ENCODE results near the gene MS4A14.
"Not testable (repeated sequence)": the region's sequence is repeated elsewhere in the genome, so short reads cannot be mapped to it uniquely, and the experiment has no call there.

Gene MS4A14

DNA sequence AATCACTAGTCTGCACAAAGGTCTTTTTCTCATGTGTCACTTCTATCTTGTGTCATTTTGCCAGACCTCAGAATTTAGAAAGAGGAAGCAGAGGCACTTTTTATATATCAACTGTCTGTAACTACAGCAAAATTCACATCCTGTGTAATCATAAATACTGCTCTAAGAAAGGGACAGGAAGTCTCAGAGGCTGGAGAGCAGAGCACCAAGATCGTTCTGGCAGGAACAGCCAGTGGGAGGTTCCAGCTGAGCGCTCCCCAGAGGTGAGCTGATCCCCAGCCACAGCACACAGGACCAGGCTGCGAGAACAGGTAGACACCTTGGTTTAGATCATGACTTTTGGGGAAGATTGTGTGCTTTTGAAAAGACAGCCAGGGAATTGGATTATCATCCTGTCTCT, 17.9 kb upstream of the MS4A14 start, which contains the start of gene MS4A7:
Gene MS4A7, plus strand, starts transcription at position 179 of the 400 bp plus-strand sequence. CDS start 4,610 bp downstream, outside the sequence.
- no peak for DNase-seq (ENCODE audit: low read depth in 2 of 3, low spot score in 2 of 3)

DNA sequence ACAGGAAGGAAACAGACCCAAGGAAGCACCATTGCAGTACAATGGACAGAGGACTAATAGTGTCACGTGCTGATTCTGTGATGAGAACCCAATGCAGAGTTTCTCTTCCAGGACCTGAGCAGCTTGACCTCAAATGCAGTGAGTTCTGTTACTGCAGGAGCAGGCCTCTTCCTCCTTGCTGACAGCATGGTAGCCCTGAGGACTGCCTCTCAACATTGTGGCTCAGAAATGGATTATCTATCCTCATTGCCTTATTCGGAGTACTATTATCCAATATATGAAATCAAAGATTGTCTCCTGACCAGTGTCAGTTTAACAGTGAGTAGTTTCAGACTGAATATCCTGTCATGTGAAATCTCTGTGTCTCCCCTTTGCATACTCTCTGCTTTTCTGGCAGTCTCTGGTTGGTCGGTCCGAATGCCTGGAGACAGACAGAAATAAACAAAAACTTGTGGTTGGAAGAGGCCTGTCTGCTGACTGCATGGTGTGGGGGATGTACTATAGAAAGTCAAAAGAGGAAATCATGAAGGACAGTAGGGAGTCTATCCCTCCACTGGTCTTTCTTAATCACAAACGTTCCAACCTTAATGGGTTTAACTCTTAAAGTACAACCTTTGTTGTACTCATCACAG, 6.9 kb upstream of the MS4A14 start:
- no peak for DNase-seq (ENCODE audit: low read depth in 2 of 3, low spot score in 2 of 3)

DNA sequence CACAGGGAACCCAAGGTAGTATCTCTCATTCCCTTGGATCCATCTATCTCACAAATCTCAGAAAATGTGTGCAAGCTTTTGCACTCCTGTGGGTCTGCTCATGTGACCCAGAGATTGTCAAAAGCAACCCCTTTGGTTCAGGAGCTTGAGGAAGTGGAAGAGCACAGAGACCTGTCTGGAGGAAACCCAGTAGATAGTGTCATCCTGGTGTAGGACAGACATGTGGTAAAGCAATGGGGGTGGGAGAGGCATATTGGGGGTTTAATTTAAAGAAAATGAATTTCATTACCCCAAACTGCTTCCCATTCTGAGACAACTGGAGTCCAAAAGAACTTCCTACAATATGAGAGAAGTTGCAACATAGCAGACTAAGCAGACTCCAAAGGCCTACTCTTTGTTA, 5.8 kb upstream of the MS4A14 start:
- DNase-seq (ENCODE audit: low read depth in 2 of 3, low spot score in 2 of 3): no peak

DNA sequence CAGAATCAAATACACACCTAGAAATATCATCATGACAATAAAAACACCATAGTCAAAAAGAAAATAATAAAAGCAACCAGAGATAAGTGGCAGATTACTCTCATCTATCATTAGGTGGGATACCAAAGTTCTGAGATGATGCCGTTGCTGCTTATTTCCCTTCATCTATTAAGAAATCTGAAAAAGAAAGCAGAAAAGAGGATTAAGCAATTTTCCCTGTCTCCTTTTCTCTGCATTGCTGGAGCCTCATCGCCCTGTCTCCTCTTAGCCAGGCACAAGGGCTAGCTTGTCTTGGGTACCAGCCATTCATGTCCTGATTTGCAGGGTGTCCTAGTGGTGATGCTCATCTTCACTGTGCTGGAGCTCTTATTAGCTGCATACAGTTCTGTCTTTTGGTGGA, 3.9 kb upstream of the MS4A14 start:
- no peak for DNase-seq (ENCODE audit: low read depth in 2 of 3, low spot score in 2 of 3)

DNA sequence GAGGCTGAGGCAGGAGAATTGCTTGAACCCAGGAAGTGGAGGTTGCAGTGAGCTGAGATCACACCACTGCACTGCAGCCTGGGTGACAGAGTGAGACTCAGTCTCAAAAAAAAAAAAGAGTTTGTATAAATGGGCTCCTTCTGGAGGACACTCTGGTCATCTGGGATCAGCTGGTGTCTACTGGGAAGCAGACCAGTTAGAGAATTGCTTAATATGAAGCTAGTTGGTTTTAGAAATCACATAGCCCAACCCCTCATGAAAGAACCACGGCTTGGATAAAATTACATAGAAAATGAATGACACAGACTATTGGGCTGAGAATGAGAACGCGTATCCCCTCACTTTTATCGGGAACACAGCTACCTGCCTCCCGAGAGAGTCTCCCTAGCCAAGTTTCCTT, 3.2 kb upstream of the MS4A14 start:
- DNase-seq (ENCODE audit: low read depth in 2 of 3, low spot score in 2 of 3): no peak

DNA sequence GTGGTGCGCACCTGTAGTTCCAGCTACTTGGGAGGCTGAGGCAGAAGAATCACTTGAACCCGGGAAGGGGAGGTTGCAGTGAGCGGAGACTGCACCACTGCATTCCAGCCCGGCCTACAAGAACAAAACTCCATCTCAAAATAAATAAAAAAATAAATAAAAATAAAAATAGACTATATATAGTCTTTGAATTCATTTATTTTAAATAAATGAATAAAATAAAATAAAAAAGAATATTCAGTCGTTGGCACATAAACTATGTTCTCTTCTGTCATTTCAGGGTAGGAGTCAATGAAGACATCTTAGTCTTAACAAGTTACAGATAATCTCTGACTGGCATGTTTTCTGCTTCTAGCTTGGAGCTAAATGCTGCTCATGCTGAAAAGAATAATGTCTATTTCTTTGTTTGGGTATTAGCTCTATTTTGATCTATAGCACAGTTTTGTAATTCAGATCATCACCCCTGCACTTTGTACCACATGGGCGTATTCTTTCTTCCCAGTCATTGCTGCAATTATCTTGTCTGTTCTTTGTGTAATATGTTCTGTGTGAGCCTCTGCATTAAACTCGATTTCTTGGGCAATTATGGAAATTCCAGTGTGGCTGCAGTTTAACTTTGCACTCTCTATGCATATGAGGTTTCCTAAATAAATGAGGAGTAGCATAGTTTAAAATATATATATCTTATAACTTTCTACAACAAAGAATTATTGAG, 1.4 kb upstream of the MS4A14 start:
- DNase-seq (ENCODE audit: low read depth in 2 of 3, low spot score in 2 of 3): no peak

DNA sequence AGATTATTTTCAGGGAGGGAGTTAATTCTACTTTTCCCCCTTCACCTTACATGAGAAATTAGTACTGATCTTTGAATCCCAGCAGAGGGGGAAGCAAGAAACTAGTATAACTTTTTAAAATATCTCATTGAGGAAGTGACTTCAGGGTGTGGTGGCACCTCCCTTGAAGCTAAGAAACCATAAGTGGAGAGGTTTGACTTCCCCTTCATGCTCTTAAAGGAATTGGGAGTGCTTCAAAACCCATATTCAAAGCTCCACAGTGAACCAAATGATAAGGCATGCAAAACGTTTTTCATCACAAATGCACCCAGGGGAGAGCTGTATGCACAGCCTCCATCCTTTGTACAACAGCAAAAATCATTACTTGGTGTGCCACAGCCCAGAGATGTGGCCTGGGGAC, 540 bp downstream of the MS4A14 start:
- no peak for DNase-seq (ENCODE audit: low read depth in 2 of 3, low spot score in 2 of 3)

DNA sequence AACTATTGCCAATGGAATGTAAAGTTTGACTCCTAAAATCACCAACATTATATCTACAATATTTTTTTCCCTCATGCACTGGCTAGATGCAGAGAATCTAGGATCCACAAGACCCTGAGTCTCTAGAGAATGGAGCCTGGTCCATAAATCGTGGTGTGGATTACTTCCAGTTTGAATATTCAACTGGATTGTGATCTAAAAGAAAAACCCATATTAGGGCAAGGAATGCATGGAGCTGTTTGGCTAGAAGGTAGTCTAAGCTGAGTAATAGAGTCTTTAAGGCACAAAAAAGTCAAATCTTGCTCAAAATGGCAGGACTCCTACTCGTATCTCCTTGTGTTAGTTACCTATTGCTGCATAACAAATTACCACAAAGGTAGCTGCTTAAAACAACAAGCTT, 23.8 kb downstream of the MS4A14 start:
- no peak for DNase-seq (ENCODE audit: low read depth in 2 of 3, low spot score in 2 of 3)

DNA sequence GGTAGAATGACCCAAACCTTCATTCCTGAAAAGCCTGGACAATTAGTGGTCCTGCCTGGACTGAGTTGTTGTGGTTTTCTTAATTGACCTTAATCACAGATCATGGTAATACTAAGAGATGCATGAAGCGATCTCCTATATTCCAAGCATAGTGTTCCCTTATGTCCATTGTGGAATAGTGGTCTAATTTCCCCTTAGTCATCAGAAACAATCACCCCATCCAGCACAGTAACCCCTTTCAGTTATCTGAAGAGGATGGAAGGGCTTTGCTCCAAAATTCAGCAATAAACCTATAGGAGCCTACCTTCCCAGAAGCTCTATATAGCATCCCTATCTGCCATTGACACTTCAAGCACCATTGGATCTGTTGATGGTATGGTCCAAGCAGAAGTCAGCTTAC, 26.4 kb downstream of the MS4A14 start:
- DNase-seq (ENCODE audit: low read depth in 2 of 3, low spot score in 2 of 3): no peak

DNA sequence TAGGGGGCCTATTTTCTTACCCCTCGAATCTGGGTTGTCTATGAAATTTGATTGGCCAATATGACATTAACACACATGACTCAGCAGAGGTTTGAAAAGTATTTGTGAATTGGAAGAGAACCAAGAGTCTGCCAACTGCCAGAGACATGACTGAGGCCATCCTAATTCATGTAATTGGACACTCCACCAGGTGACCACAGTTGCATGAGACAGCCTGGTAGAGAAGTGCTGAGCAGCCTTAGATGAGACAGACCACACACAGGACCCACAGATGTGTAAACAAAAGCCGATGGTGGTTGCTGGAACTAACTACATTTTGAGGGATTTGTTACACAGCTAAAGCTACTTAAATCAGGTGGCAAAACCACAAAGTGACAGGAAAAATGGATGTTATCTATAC, 32.3 kb downstream of the MS4A14 start:
- no peak for DNase-seq (ENCODE audit: low read depth in 2 of 3, low spot score in 2 of 3)

DNA sequence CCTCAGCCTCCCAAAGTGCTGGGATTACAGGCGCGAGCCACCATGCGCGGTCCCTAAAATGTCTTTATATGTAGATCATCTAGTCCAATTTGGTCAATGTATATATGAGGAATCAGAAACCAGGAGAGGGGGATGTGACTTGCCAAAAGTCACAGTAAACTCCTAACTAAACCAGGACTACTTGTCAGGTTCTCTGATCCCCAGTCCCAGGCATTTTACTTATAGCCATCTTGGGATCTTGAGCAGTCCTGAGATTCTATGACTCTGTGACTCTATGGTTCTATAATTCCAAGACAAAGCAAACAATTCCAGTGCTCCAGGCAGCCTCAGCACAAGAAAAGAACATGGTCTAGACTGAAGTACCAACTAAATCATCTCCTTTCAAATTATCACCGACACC, 33.0 kb downstream of the MS4A14 start, which contains the start of gene MS4A5:
Gene MS4A5, plus strand, starts transcription at position 301 of the 400 bp plus-strand sequence. CDS start 103 bp downstream, outside the sequence.
- DNase-seq (ENCODE audit: low read depth in 2 of 3, low spot score in 2 of 3): no peak

DNA sequence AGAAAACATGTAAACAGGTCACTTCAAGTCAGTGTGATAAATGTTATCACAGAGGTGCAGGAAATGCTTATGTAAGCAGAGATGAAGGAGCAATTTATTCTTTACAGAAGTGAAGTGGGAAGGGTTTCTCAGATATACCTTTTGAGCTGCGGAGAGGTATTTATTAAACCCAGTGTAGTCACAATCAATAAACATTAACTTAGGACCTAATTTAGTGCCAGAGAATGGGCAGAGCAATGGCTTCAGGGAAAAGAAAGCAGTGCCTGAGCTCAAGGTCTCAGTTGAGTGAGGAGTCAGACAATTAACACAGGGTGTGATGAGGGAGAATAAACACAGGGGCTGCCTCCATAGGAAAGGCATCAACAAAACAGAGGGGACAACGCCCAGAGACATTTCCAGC, 35.0 kb downstream of the MS4A14 start:
- no peak for DNase-seq (ENCODE audit: low read depth in 2 of 3, low spot score in 2 of 3)

DNA sequence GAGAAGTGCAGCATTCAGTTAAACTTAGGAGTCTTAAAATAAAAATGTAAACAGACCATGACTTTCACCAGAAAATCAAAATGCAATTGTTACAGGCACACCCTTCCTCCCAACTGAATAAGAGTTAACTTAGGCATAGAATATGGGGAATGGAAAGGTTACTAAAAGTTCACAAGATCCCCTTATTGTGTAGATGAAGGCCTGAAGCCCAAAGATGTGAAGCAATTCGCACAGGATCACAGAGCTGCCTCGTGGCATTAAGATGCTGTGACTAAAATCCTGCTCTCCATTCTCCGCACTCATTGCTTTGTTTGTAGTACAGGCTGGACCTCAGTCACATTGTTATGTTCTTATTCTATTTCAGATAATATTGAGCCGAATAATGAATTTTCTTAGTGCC, 37.1 kb downstream of the MS4A14 start:
- DNase-seq (ENCODE audit: low read depth in 2 of 3, low spot score in 2 of 3): no peak

DNA sequence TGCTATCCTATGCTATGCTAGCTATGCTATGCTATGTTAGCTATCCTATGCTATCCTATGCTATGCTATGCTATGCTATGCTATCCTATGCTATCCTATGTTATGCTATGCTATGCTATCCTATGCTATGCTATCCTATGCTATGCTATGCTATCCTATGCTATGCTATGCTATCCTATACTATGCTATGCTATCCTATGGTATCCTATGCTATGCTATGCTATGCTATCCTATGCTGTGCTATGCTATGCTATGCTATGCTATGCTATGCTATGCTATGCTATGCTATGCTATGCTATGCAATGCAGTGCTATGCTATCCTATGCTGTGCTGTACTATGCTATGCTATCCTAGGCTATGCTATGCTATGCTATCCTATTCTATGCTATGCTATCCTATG, 50.8 kb downstream of the MS4A14 start:
- DNase-seq (ENCODE audit: low read depth in 2 of 3, low spot score in 2 of 3): no peak

DNA sequence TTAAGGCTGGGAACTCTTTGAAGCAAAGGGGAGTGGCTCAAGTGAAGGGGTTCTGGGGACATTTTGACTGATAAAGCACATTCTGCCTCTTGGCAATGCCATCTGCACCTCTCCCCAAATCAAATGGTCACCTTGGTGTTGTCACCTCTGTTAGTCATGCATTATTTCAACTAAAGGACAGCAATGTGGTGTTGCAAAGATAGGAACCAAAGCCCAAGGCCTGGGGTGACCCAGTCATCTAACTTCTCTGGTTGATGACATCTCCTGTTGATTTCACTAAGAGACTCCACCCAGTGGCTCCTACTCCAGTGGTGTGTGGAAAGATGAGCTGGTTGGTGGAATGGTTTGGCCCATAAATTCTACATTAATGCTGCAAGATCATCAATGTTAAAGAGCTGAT, 51.6 kb downstream of the MS4A14 start:
- no peak for DNase-seq (ENCODE audit: low read depth in 2 of 3, low spot score in 2 of 3)

DNA sequence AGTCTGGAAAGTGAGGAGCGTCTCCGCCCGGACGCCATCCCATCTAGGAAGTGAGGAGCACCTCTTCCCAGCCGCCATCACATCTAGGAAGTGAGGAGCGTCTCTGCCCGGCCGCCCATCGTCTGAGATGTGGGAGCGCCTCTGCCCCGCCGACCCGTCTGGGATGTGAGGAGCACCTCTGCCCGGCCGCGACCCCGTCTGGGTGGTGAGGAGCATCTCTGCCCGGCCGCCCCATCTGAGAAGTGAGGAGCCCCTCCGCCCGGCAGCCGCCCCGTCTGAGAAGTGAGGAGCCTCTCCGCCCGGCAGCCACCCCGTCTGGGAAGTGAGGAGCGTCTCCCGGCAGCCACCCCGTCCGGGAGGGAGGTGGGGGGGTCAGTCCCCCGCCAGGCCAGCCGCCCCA, 54.9 kb downstream of the MS4A14 start:
- DNase-seq (ENCODE audit: low read depth in 2 of 3, low spot score in 2 of 3): not testable (repeated sequence)

DNA sequence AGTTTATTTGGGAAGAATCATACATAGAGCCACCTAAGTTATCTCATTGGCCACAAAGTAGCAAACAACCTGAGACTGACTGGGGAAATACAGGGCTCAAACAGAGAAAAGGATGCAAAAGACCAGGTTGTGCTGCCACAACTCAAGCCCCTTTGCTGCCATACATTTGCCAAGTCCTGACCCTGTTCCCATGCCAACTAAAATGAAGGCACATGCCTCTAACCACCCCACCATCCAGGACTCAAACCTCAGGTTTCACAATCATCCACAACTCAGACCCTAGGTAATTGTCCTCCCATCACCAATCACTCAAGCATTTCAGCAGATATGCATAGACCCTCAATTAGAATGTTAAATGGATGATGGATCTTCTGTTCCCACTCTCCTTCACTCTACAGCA, 58.0 kb downstream of the MS4A14 start:
- DNase-seq (ENCODE audit: low read depth in 2 of 3, low spot score in 2 of 3): no peak

DNA sequence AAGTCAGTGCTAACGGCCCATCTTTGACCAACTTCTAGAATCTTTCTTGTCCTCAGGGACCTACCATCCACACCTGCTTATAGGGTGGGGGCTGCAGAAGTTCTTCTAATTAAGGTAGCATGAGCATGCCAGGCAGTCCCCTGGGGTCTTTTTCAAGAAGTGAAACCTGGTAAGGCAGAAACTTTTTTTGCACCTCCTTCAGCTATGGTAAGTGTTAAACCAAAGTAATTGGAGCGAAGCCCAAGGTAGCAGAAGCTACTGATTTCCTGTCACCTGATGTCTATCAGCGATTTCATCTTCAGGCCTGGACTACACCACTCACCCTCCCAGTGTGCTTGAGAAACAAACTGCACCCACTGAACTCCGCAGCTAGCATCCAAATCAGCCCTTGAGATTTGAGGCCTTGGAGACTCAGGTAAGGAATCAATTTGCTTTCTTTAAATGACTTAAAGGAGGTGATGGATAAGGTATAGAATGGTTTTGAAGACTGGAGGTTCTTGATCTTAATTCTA, 59.3 kb downstream of the MS4A14 start, which contains the start of gene MS4A1:
Gene MS4A1, plus strand, starts transcription at position 317 of the 512 bp plus-strand sequence. CDS start 6,528 bp downstream, outside the sequence.
- no peak for DNase-seq (ENCODE audit: low read depth in 2 of 3, low spot score in 2 of 3)

DNA sequence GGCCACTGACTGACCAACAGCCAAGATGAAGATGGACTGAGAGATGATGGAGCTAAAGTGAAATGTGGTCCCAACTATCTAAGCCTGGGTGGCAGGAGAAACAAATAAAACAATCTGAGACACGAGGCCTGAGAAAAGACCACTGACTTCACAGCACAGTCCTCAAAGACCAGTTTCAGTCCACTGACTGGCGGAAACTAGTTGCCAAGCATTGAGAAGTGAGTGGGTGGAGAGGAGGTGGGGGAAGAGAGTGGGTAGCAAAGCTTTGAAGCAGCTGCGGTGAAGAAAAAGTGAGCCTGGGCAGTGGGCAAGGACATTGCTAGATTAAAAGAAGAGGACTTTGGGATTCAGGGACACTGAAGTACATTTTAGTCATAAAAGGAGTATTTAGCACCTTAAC, 61.3 kb downstream of the MS4A14 start:
- no peak for DNase-seq (ENCODE audit: low read depth in 2 of 3, low spot score in 2 of 3)

DNA sequence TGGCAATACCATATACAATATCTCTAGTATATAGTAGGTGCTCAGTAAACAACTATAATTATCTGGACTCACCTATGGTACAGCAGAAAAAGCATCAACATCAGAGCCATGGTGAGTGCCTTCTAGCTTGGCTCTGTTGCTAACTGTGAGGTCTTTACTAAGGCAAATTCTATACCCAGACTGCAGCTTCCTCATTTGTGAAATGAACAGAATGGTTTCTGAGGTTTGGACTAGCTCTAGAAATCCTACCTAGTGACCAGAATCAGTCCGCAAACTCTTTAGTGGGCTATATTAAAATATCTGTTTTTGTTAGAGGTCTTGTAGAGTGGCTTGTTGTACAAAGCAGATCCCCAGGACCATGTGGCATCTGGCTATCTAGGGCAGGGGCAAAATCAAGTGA, 63.1 kb downstream of the MS4A14 start:
- DNase-seq (ENCODE audit: low read depth in 2 of 3, low spot score in 2 of 3): no peak
